Esophagus muscularis mucosa (tissue), 3 donors: ENCODE results near the gene EGR4.

Experiments
- POLR2A ChIP-seq: fragments of 450-650 bp; IDR thresholded peaks from one replicate; pipeline ENCODE4 v1.6.1; 2017; ENCODE audit warnings: antibody characterized with exemption, moderate library complexity, mild to moderate bottlenecking, low read depth
- TF ChIP-seq, protein P1 (sequence below), 3 experiments: fragments of 200-600 bp in 2 of 3; fragments of 450-650 bp in 1 of 3; sonication (generic) in 2 of 3; IDR thresholded peaks; one replicate each; pipeline ENCODE4 v1.5.1; 2017 to 2019; ENCODE audit warnings: antibody characterized with exemption in 3 of 3, mild to moderate bottlenecking in 2 of 3, moderate library complexity in 1 of 3

DNA sequence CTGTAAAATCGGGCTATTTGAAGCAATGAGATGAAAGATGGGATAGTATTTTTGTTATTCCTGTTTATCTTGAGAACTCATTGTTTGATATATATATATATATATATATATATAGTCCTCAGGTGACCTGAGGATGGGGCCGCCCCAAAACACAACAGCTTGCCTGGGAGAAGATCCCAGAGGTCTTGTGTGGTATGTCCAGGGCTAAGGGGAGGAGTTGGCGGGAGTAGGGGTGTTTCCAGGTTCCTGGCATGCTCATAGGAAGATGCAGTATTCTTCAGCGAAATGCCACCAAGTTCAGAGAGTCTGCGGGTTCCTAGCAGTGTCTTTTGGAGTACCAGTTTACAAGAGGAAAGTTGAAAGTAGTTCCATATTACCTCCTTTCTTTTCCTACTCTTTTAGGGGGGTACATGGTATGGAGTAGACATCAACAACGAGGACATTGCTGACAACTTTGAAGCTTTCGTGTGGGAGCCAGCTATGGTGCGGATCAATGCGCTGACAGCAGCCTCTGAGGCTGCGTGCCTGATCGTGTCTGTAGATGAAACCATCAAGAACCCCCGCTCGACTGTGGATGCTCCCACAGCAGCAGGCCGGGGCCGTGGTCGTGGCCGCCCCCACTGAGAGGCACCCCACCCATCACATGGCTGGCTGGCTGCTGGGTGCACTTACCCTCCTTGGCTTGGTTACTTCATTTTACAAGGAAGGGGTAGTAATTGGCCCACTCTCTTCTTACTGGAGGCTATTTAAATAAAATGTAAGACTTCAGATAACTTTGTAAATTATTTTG, 40.9 kb downstream of the EGR4 start:
- no peak for TF ChIP-seq POLR2A
- TF ChIP-seq, protein P1, sequence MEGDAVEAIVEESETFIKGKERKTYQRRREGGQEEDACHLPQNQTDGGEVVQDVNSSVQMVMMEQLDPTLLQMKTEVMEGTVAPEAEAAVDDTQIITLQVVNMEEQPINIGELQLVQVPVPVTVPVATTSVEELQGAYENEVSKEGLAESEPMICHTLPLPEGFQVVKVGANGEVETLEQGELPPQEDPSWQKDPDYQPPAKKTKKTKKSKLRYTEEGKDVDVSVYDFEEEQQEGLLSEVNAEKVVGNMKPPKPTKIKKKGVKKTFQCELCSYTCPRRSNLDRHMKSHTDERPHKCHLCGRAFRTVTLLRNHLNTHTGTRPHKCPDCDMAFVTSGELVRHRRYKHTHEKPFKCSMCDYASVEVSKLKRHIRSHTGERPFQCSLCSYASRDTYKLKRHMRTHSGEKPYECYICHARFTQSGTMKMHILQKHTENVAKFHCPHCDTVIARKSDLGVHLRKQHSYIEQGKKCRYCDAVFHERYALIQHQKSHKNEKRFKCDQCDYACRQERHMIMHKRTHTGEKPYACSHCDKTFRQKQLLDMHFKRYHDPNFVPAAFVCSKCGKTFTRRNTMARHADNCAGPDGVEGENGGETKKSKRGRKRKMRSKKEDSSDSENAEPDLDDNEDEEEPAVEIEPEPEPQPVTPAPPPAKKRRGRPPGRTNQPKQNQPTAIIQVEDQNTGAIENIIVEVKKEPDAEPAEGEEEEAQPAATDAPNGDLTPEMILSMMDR (IDR thresholded peaks at IDR 0.05) = no peak
